ENCODE measurements around the gene TPRX1. TPM values are rescaled to one million over a fixed set of nuclear protein-coding genes. Genes with fewer than 3 reads are reported as not detected.

Gene TPRX1
- total and polyA plus RNA-seq, 2 donors (not counting 1 experiment from before 2014, with no cell fraction given): not detected

- H2AFZ ChIP-seq (ENCODE audit: insufficient read depth, low read depth, low read length, poor library complexity, severe bottlenecking): no peak overlapping the region
- WGBS (ENCODE audit: insufficient coverage): 83% methylated on average over 6 of the region's 17 CpGs
- Mint-ChIP-seq H3K9me3 (ENCODE audit: insufficient read depth) (no peaks in the 10 kb centered on the region), H3K27ac (no peak overlapping the region), H3K27me3 (peaks cover 14% of the 10 kb centered on the region), H3K4me3 (no peak overlapping the region), H3K4me1 (no peaks in the 10 kb centered on the region)
- H3K27ac ChIP-seq (ENCODE audit: low read length in 2 of 2): no peak overlapping the region
- CTCF ChIA-PET: no interaction called here
- peaks cover 0 to 10% (median 0%) of the 10 kb centered on the region in 4 experiments for H3K27me3 ChIP-seq (replicated peaks in 1 of 4; ENCODE audit: control extremely low read depth in 1 of 4, control insufficient read depth in 3 of 4, insufficient read depth in 4 of 4, low read length in 3 of 4)
- DNase-seq (peak; percentile 61), ATAC-seq (ENCODE audit: low read depth) (peak; percentile 51)
- H3K36me3 ChIP-seq (replicated peaks in 1 of 2; ENCODE audit: control extremely low read depth in 1 of 2, control insufficient read depth in 1 of 2, extremely low read depth in 1 of 2, insufficient read depth in 2 of 2, low read length in 1 of 2): no peaks in the 10 kb centered on the region
- H3K4me3 ChIP-seq (ENCODE audit: control extremely low read depth in 1 of 5, extremely low read depth in 1 of 5, insufficient read depth in 1 of 5, low read depth in 2 of 5, low read length in 4 of 5): no peak overlapping the region
- POLR2A ChIA-PET: no interaction called here
- H3K9me3 ChIP-seq (ENCODE audit: control extremely low read depth in 1 of 3, control insufficient read depth in 2 of 3, insufficient read depth in 1 of 3, low read length in 2 of 3): no peaks in the 10 kb centered on the region
- H3K9ac ChIP-seq (ENCODE audit: low read length): no peak overlapping the region
- no peak for TF ChIP-seq EZH2 (IDR thresholded peaks at IDR 0.05; ENCODE audit: borderline replicate concordance, insufficient read depth, low read depth, low read length, poor library complexity, severe bottlenecking)
- peak; percentile 63 for TF ChIP-seq CTCF (IDR thresholded peaks at IDR 0.05)
- intact Hi-C loops (cut with micrococcal nuclease): no loop called here
- no peak overlapping the region for H3K4me2 ChIP-seq (replicated peaks; ENCODE audit: low read depth, low read length, poor library complexity, severe bottlenecking)
- H3K79me2 ChIP-seq (ENCODE audit: control insufficient read depth, insufficient read depth, low read length): no peaks in the 10 kb centered on the region
- H3K4me1 ChIP-seq (ENCODE audit: control insufficient read depth in 2 of 2, insufficient read depth in 2 of 2, low read length in 2 of 2): no peaks in the 10 kb centered on the region
- no peaks in the 10 kb centered on the region for H4K20me1 ChIP-seq (ENCODE audit: control insufficient read depth, insufficient read depth, low read length, poor library complexity, severe bottlenecking)
Observed at GRCh38 chr19:47813304-47813994, 9.1 kb upstream of the TPRX1 start.

- H3K36me3 ChIP-seq (replicated peaks in 1 of 2; ENCODE audit: control extremely low read depth in 1 of 2, control insufficient read depth in 1 of 2, extremely low read depth in 1 of 2, insufficient read depth in 2 of 2, low read length in 1 of 2): no peaks in the 10 kb centered on the region
- H3K27me3 Mint-ChIP-seq: peaks cover 8% of the 10 kb centered on the region
- no peak for ATAC-seq (ENCODE audit: low read depth)
- TF ChIP-seq EZH2 (IDR thresholded peaks at IDR 0.05; ENCODE audit: borderline replicate concordance, insufficient read depth, low read depth, low read length, poor library complexity, severe bottlenecking) (no peak), CTCF (IDR thresholded peaks at IDR 0.05) (no peak)
- no peaks in the 10 kb centered on the region for H3K9me3 Mint-ChIP-seq (ENCODE audit: insufficient read depth)
- H4K20me1 ChIP-seq (ENCODE audit: control insufficient read depth, insufficient read depth, low read length, poor library complexity, severe bottlenecking): no peaks in the 10 kb centered on the region
- ChIA-PET CTCF (interaction anchor here (0.6 kb wide), 1 partner anchor 99 kb away, joined by 3 read pairs; no protein-coding TSS in a partner anchor), POLR2A (no interaction called here)
- intact Hi-C loops (cut with micrococcal nuclease): no loop called here
- no peak overlapping the region for H3K4me3 ChIP-seq (ENCODE audit: control extremely low read depth in 1 of 5, extremely low read depth in 1 of 5, insufficient read depth in 1 of 5, low read depth in 2 of 5, low read length in 4 of 5)
- no peaks in the 10 kb centered on the region for H3K4me1 ChIP-seq (ENCODE audit: control insufficient read depth in 2 of 2, insufficient read depth in 2 of 2, low read length in 2 of 2)
- no peak overlapping the region for H3K27ac ChIP-seq (ENCODE audit: low read length in 2 of 2)
- H3K9me3 ChIP-seq (ENCODE audit: control extremely low read depth in 1 of 3, control insufficient read depth in 2 of 3, insufficient read depth in 1 of 3, low read length in 2 of 3): peaks cover 0 to 5% (median 0%) of the 10 kb centered on the region in 3 donors
- DNase-seq: no peak
- H3K4me1 Mint-ChIP-seq: no peaks in the 10 kb centered on the region
- H3K27me3 ChIP-seq (replicated peaks in 1 of 4; ENCODE audit: control extremely low read depth in 1 of 4, control insufficient read depth in 3 of 4, insufficient read depth in 4 of 4, low read length in 3 of 4): no peaks in the 10 kb centered on the region
- H3K4me2 ChIP-seq (replicated peaks; ENCODE audit: low read depth, low read length, poor library complexity, severe bottlenecking): no peak overlapping the region
- H3K9ac ChIP-seq (ENCODE audit: low read length): no peak overlapping the region
- H2AFZ ChIP-seq (ENCODE audit: insufficient read depth, low read depth, low read length, poor library complexity, severe bottlenecking): no peak overlapping the region
- H3K27ac Mint-ChIP-seq: no peak overlapping the region
- no peaks in the 10 kb centered on the region for H3K79me2 ChIP-seq (ENCODE audit: control insufficient read depth, insufficient read depth, low read length)
- WGBS (ENCODE audit: insufficient coverage): 78% methylated on average over 1 of the region's 6 CpGs
- no peak overlapping the region for H3K4me3 Mint-ChIP-seq
Observed at GRCh38 chr19:47806435-47806834, 2.1 kb upstream of the TPRX1 start.

All from B cell (primary cell).